22Rv1 (cell line): ENCODE data around the gene SLC39A11.

ENCODE experiments used
- H3K27ac ChIP-seq: fragments of 450-650 bp; 2 replicates; pipeline ENCODE4 v1.5.1; 2017
- ZFX ChIP-seq: fragments of 450-650 bp; IDR thresholded peaks from 2 replicates; pipeline ENCODE4 v1.6.1; 2017; ENCODE audit warnings: antibody characterized with exemption, borderline replicate concordance
- TF ChIP-seq, protein P1 (sequence below): fragments of 450-650 bp; IDR thresholded peaks from 2 replicates; pipeline ENCODE4 v1.5.1; 2017; ENCODE audit warnings: mild to moderate bottlenecking

SLC39A11 gene

DNA sequence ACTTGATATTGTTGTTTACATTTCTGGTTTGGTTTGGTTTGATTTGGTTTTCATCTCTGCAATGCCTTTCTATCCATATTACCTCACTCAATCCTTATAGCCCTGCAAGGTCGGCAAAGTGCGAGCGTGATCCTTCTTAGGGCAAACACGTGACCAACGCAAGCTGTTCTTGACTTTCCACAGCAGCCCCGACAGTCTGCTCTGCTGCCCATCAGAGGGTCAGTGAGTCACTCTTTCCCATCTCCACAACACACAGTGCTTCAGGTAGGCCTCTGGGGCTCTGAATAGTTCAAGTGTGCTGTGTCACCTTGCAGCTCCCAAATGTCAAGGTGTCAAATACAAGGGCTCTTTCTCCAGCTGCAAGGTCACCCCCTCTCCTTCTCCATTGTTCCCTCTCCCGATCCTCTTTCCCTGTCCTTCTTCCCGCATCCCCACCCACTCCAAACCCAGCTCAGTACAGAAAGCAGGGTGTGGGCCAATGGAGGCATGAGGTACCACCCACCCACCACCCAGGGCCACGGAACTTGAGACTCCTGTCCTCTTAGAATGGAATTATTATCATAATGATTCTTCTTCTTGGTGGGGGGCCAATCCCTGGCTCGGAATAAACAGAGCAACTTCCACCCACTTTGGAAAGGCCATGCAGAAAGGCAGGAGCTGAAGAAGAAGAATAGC, 139.7 kb downstream of the SLC39A11 start:
- no peak overlapping the region for H3K27ac ChIP-seq
- TF ChIP-seq, protein P1, sequence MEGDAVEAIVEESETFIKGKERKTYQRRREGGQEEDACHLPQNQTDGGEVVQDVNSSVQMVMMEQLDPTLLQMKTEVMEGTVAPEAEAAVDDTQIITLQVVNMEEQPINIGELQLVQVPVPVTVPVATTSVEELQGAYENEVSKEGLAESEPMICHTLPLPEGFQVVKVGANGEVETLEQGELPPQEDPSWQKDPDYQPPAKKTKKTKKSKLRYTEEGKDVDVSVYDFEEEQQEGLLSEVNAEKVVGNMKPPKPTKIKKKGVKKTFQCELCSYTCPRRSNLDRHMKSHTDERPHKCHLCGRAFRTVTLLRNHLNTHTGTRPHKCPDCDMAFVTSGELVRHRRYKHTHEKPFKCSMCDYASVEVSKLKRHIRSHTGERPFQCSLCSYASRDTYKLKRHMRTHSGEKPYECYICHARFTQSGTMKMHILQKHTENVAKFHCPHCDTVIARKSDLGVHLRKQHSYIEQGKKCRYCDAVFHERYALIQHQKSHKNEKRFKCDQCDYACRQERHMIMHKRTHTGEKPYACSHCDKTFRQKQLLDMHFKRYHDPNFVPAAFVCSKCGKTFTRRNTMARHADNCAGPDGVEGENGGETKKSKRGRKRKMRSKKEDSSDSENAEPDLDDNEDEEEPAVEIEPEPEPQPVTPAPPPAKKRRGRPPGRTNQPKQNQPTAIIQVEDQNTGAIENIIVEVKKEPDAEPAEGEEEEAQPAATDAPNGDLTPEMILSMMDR = no peak
- no peak for TF ChIP-seq ZFX

DNA sequence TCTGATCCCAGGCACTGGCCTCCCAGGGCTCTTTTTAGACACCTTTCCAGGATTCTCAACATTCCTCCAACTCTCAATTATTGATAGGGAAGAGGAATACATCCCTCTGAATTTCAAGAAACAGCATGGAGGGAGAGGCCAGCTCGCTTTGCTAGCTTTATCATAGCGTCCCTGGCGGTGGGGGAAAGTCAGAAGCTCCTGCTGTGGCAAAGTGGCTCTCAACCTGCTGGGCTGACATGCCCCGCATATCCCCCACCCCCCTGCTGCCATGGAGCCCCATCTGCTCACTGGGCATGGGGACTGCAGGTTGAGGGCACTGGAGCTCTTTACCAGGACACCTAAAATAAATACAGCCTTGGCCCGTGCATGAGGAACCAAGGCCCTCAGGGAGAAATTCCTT, 140.3 kb downstream of the SLC39A11 start:
- TF ChIP-seq, protein P1 = no peak
- no peak for TF ChIP-seq ZFX
- no peak overlapping the region for H3K27ac ChIP-seq

DNA sequence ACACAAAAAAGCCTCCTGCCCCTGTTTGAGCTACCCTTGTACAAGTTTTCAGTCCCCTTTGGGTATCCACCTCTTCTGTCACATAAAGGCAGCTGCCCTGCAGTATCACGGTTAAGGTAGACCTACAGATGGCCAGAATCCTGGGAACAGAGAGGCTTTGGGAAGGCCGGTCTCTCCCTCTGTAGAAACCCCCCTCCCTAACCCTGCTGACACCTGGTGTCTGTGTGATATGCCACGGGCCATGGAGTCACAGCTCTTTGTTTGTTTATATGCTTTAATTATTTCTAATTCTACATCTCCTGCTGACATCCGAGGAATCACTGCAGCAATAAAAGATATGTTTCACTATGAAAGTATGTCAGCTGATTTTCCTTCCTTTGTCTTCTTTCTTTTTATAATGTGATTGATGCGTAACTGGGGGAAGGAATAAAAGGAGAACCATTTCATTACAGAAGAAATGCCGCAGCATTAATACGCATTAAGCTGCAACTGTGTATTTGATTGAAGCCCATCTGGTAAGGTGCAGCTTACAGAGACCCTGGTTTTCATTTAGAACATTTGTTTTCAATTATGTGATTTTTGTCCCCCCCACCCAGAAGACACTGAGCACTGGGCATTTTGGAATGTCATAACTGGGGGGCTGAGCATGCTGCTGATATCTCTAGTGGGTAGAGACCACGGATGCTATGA, 142.1 kb downstream of the SLC39A11 start:
- no peak for TF ChIP-seq ZFX
- TF ChIP-seq, protein P1 = no peak
- H3K27ac ChIP-seq = no peak overlapping the region

DNA sequence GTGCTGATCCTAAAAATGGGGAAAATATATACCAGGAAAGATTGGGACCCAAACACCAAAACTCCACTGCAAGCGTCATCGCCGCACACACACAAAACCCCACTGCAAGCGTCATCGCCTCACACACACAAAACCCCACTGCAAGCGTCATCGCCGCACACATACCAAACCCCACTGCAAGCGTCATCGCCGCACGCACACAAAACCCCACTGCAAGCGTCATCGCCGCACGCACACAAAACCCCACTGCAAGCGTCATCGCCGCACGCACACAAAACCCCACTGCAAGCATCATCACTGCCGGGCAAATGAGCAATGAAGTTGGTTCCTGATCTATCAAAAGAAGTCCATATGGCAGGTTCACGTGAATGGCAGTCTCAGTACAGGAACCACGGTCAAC, 144.4 kb downstream of the SLC39A11 start:
- no peak for TF ChIP-seq ZFX
- TF ChIP-seq, protein P1 = no peak
- H3K27ac ChIP-seq = no peak overlapping the region

DNA sequence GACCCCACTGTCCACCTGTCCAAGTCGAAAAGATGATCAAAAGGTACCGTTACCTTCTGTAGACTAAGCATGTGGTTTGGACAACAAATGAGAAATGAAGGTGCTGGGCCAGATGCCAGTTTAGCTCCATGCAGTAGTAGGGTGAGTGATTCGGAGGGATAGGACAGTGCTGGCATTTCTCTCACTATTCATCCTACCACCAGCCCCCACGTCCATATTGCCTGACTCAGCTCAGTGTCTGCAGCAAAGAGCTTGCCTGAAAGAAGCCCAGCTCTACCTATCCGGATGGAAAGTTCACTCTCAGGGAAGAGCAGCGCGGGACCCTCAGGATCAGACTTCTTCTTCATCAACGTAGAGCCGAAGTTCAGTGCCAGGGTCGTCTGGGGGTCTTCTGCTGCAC, 145.0 kb downstream of the SLC39A11 start:
- TF ChIP-seq ZFX = no peak
- TF ChIP-seq, protein P1 = no peak
- H3K27ac ChIP-seq = no peak overlapping the region

DNA sequence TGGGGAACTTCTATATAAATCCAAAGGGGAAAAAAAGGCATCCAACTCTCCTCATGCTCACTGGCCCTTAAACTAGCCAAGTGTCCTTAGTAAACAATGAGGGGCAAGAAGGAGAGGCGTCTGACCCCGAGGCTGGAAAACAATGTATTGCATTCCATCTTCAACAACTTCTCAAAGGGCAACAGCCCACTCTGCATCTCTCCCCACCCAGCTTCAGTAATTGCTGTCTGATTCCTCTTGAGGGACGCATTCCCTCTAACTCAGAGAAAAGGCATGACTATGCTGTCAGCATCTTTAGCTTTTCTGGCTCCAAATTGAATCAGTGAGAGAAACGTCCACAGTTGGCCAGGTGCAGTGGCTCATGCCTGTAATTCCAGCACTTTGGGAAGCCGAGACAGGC, 145.8 kb downstream of the SLC39A11 start:
- H3K27ac ChIP-seq = no peak overlapping the region
- TF ChIP-seq, protein P1 = no peak
- TF ChIP-seq ZFX = no peak

DNA sequence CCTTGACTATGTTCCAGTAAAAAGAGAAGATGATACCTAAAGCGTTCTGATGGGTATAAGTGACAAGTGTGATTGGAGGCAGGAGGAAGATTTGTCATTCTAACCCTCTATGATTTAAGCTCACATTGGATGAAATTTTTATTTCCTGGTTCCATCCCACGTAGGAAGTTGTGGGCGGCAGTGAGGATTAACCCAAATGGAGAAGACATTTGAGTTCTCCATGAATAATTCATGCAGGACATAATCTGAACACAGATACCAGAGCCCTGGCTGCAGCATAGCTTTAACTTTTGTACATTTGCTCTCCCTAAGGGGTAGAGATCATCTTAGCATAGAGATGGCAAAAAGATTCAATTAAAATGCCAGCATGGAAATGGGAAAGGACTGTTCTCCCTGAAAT, 146.3 kb downstream of the SLC39A11 start:
- TF ChIP-seq, protein P1 = no peak
- TF ChIP-seq ZFX = no peak

More for the DNA sequence above, 146.3 kb downstream of the SLC39A11 start:
- H3K27ac ChIP-seq = no peak overlapping the region
